Liver (tissue), 9 donors: ENCODE measurements around the gene LBX1. TPM values are rescaled to one million over a fixed set of nuclear protein-coding genes. Genes with fewer than 3 reads are reported as not detected.

ENCODE experiments used
- DNase-seq: peaks from one replicate; pipeline ENCODE4 v3.0.0-alpha.2; 2017; ENCODE audit warnings: low spot score
- H3K27ac ChIP-seq, 2 donors: one replicate each; pipeline ENCODE4 v1.7.0; 2013; ENCODE audit warnings: inconsistent platforms in 2 of 2, low read length in 2 of 2, control low read depth in 1 of 2, low read depth in 1 of 2, mild to moderate bottlenecking in 1 of 2
- H3K27me3 ChIP-seq, 4 donors: one replicate each; pipeline versions ENCODE4 v1.6.1 to v1.7.0; 2013; ENCODE audit warnings: low read length in 3 of 4, inconsistent platforms in 1 of 4, mild to moderate bottlenecking in 1 of 4, moderate library complexity in 1 of 4; ENCODE audit not compliant: control insufficient read depth in 4 of 4, insufficient read depth in 4 of 4
- H3K36me3 ChIP-seq, 4 donors: one replicate each; pipeline versions ENCODE4 v1.6.1 to v1.7.0; 2013; ENCODE audit warnings: low read length in 3 of 4, mild to moderate bottlenecking in 3 of 4, low read depth in 1 of 4, moderate library complexity in 1 of 4; ENCODE audit not compliant: control insufficient read depth in 4 of 4, insufficient read depth in 3 of 4
- H3K4me1 ChIP-seq, 4 donors: one replicate each; pipeline versions ENCODE4 v1.6.1 to v1.7.0; 2013; ENCODE audit warnings: low read length in 3 of 4, mild to moderate bottlenecking in 3 of 4, moderate library complexity in 1 of 4; ENCODE audit not compliant: control insufficient read depth in 4 of 4, insufficient read depth in 4 of 4
- H3K4me3 ChIP-seq, 3 donors: one replicate each; pipeline versions ENCODE4 v1.6.1 to v1.7.0; 2013; ENCODE audit warnings: low read length in 3 of 3, control low read depth in 1 of 3, low read depth in 1 of 3, mild to moderate bottlenecking in 1 of 3
- H3K9ac ChIP-seq, 2 donors: one replicate each; pipeline ENCODE4 v1.7.0; 2013; ENCODE audit warnings: low read length in 2 of 2, mild to moderate bottlenecking in 2 of 2, moderate library complexity in 2 of 2, control low read depth in 1 of 2, low read depth in 1 of 2
- H3K9me3 ChIP-seq, 4 donors: one replicate each; pipeline versions ENCODE4 v1.6.1 to v1.7.0; 2013; ENCODE audit warnings: low read length in 3 of 4; ENCODE audit not compliant: control insufficient read depth in 4 of 4
- ATF3 ChIP-seq: IDR thresholded peaks from 2 replicates; pipeline ENCODE4 v1.6.1; 2016; ENCODE audit warnings: antibody characterized with exemption
- CTCF ChIP-seq: fragments of 150-350 bp; IDR thresholded peaks from 2 replicates; pipeline ENCODE4 v1.5.1; 2017; ENCODE audit warnings: improper control_type of control experiment, low read depth, low read length; ENCODE audit not compliant: missing input control
- EGR1 ChIP-seq, 2 donors: IDR thresholded peaks; 2 replicates each; pipeline ENCODE4 v1.6.1; 2016 to 2018; ENCODE audit warnings: antibody characterized with exemption in 2 of 2, low read depth in 2 of 2
- FOXA2 ChIP-seq: IDR thresholded peaks from 2 replicates; pipeline ENCODE4 v1.6.1; 2016; ENCODE audit warnings: antibody characterized with exemption
- GABPA ChIP-seq, 2 donors: IDR thresholded peaks in 1 of 2; conservative IDR thresholded peaks in 1 of 2; 2 replicates each; pipeline ENCODE4 v1.6.1; 2016; ENCODE audit warnings: antibody characterized with exemption in 2 of 2, mild to moderate bottlenecking in 1 of 2, moderate library complexity in 1 of 2
- HNF4A ChIP-seq, 2 donors: conservative IDR thresholded peaks; 2 replicates each; pipeline ENCODE4 v1.6.1; 2016; ENCODE audit warnings: antibody characterized with exemption in 2 of 2, mild to moderate bottlenecking in 2 of 2
- HNF4G ChIP-seq: IDR thresholded peaks from 2 replicates; pipeline ENCODE4 v1.6.1; 2016; ENCODE audit warnings: antibody characterized with exemption
- MAX ChIP-seq: IDR thresholded peaks from 2 replicates; pipeline ENCODE4 v1.6.1; 2016; ENCODE audit warnings: antibody characterized with exemption
- NR2F2 ChIP-seq: IDR thresholded peaks from 2 replicates; pipeline ENCODE4 v1.6.1; 2016; ENCODE audit warnings: antibody characterized with exemption
- RAD21 ChIP-seq, 2 donors: IDR thresholded peaks; 2 replicates each; pipeline ENCODE4 v1.6.1; 2016; ENCODE audit warnings: antibody characterized with exemption in 2 of 2, mild to moderate bottlenecking in 2 of 2
- REST ChIP-seq: IDR thresholded peaks from 2 replicates; pipeline ENCODE4 v1.6.1; 2016; ENCODE audit warnings: antibody characterized with exemption, mild to moderate bottlenecking
- RXRA ChIP-seq, 2 donors: IDR thresholded peaks; 2 replicates each; pipeline ENCODE4 v1.6.1; 2017 to 2018; ENCODE audit warnings: antibody characterized with exemption in 2 of 2, mild to moderate bottlenecking in 1 of 2
- TAF1 ChIP-seq: conservative IDR thresholded peaks from 2 replicates; pipeline ENCODE4 v1.6.1; 2016; ENCODE audit warnings: antibody characterized with exemption, mild to moderate bottlenecking
- YY1 ChIP-seq: IDR thresholded peaks from 2 replicates; pipeline ENCODE4 v1.6.1; 2016; ENCODE audit warnings: antibody characterized with exemption, mild to moderate bottlenecking
- ZBTB33 ChIP-seq: IDR thresholded peaks from 2 replicates; pipeline ENCODE4 v1.6.1; 2016; ENCODE audit warnings: antibody characterized with exemption
- WGBS: extraction: QIAGEN DNeasy Blood & Tissue Kit; methylation state at CpG from one replicate; pipeline ENCODE4 v1.1.7; 2013; 5-methylcytosine and 5-hydroxymethylcytosine counted together
- polyA plus RNA-seq, 2 donors: library from polyadenylated mRNA; stranded (reverse) in 1 of 2; unstranded in 1 of 2; fragments of 200-250 nt in 1 of 2; fragments of >200 nt in 1 of 2; fragmentation: Nextera tagmentation in 1 of 2; extraction: Ambion mirVana in 1 of 2; gene quantifications; one replicate each; pipeline versions ENCODE4 v1.2.1 to v1.2.3, GENCODE V29; 2013 to 2015
- total RNA-seq, 2 donors: library from RNA; depleted of rRNA; stranded (reverse); fragments of >200 nt; gene quantifications; one replicate each; pipeline ENCODE4 v1.2.3, GENCODE V29; 2014
- donor health status: healthy.
- donor health status: healthy.
- donor health status: healthy.
- donor health status: healthy.
- donor health status: healthy.

The LBX1 gene
- total and polyA plus RNA-seq, 4 donors, result not detected

- TF ChIP-seq REST (no peak), YY1 (no peak), EGR1 (IDR thresholded peaks at IDR 0.05; ENCODE audit: low read depth in 2 of 2) (no peak), HNF4G (no peak)
Observed at GRCh38 chr10:101262147-101262546, 32.9 kb upstream of the LBX1 start (continued).

- Histone ChIP-seq H3K9ac (no peak overlapping the region), H3K9me3 (peaks cover 0 to 6% (median 4%) of the 10 kb centered on the region in 4 donors), H3K4me3 (no peak overlapping the region), H3K27ac (no peak overlapping the region), H3K36me3 (no peaks in the 10 kb centered on the region), H3K27me3 (peaks cover 0 to 3% (median 2%) of the 10 kb centered on the region in 4 donors), H3K4me1 (no peaks in the 10 kb centered on the region)
- 55% methylated on average over 3 of the region's 3 CpGs for WGBS
- no peak for TF ChIP-seq TAF1
- no peak for TF ChIP-seq RAD21 (IDR thresholded peaks at IDR 0.05)
- TF ChIP-seq ZBTB33, result no peak
- no peak for TF ChIP-seq FOXA2
- no peak for TF ChIP-seq HNF4G
- no peak for TF ChIP-seq YY1
- no peak for TF ChIP-seq HNF4A (conservative IDR thresholded peaks at IDR 0.05)
- TF ChIP-seq NR2F2, result no peak
- TF ChIP-seq RXRA (IDR thresholded peaks at IDR 0.05), result no peak
- no peak for TF ChIP-seq ATF3
- no peak for TF ChIP-seq GABPA (IDR thresholded peaks at IDR 0.05 in 1 of 2, conservative IDR thresholded peaks at IDR 0.05 in 1 of 2)
- no peak for TF ChIP-seq CTCF
- no peak for TF ChIP-seq REST
- no peak for TF ChIP-seq MAX
- DNase-seq, result no peak
Observed at GRCh38 chr10:101261702-101262101, 32.4 kb upstream of the LBX1 start.
